Measurements from ENCODE around the gene NPM1.
"Not testable (repeated sequence)": the region's sequence is repeated elsewhere in the genome, so short reads cannot be mapped to it uniquely, and the experiment has no call there.

NPM1 gene

GRCh38 chr5:171407234-171407633 lies 19.6 kb downstream of the NPM1 start:
- Histone ChIP-seq H3K9me3 (replicated peaks in 1 of 11) (no peaks in the 10 kb centered on the region), H3K27ac (no peak overlapping the region), H3K4me1 (peaks cover 0 to 26% (median 19%) of the 10 kb centered on the region in 10 experiments; a peak in 13 of 20 replicates), H3K4me3 (no peak overlapping the region), H3K36me3 (peaks cover 72 to 77% (median 76%) of the 10 kb centered on the region in 11 experiments), H4K20me1 (peaks cover 75 to 78% (median 77%) of the 10 kb centered on the region in 11 experiments), H3K4me2 (peak overlapping the region in 1 of 11 experiments; percentile 25; a peak in 2 of 22 replicates), H3K9ac (no peak overlapping the region), H3K27me3 (no peaks in the 10 kb centered on the region)
- TF ChIP-seq Cebpa-rat (IDR thresholded peaks at IDR 0.05) = no peak

GRCh38 chr5:171409164-171410136 lies 21.8 kb downstream of the NPM1 start:
- no peak overlapping the region for H3K27ac ChIP-seq
- H3K4me2 ChIP-seq = no peak overlapping the region
- H3K9me3 ChIP-seq (replicated peaks in 1 of 11) = no peaks in the 10 kb centered on the region

GRCh38 chr5:171410181-171410580 lies 22.5 kb downstream of the NPM1 start:
- H3K9ac ChIP-seq = no peak overlapping the region; a peak in 1 of 22 replicates
- no peak overlapping the region for H3K27ac ChIP-seq
- peaks cover 0 to 25% (median 19%) of the 10 kb centered on the region in 10 experiments; a peak in 13 of 20 replicates for H3K4me1 ChIP-seq
- H3K27me3 ChIP-seq = no peaks in the 10 kb centered on the region
- H4K20me1 ChIP-seq = peaks cover 95 to 100% (median 100%) of the 10 kb centered on the region in 11 experiments
- no peak overlapping the region for H3K4me3 ChIP-seq
- H3K4me2 ChIP-seq = no peak overlapping the region
- no peak for TF ChIP-seq Cebpa-rat (IDR thresholded peaks at IDR 0.05)
- H3K9me3 ChIP-seq (replicated peaks in 1 of 11) = no peaks in the 10 kb centered on the region
- H3K36me3 ChIP-seq = peaks cover 89 to 98% (median 94%) of the 10 kb centered on the region in 11 experiments

More at GRCh38 chr5:171409164-171410136, 21.8 kb downstream of the NPM1 start:
- no peak for TF ChIP-seq Cebpa-rat (IDR thresholded peaks at IDR 0.05)
- Histone ChIP-seq H3K4me3 (no peak overlapping the region), H3K36me3 (peaks cover 94 to 99% (median 98%) of the 10 kb centered on the region in 11 experiments), H3K4me1 (peaks cover 0 to 26% (median 19%) of the 10 kb centered on the region in 10 experiments; a peak in 13 of 20 replicates), H3K27me3 (no peaks in the 10 kb centered on the region), H4K20me1 (peaks cover 97 to 100% (median 99%) of the 10 kb centered on the region in 11 experiments), H3K9ac (no peak overlapping the region; a peak in 1 of 22 replicates)

GRCh38 chr5:171412186-171412585 lies 24.5 kb downstream of the NPM1 start:
- H4K20me1 ChIP-seq = peaks cover 83 to 100% (median 100%) of the 10 kb centered on the region in 11 experiments
- peaks cover 0 to 9% (median 4%) of the 10 kb centered on the region in 10 experiments; a peak in 9 of 20 replicates for H3K4me1 ChIP-seq
- no peak overlapping the region for H3K27ac ChIP-seq
- H3K9ac ChIP-seq = no peak overlapping the region
- H3K4me2 ChIP-seq = no peak overlapping the region
- H3K36me3 ChIP-seq = peaks cover 71 to 85% (median 74%) of the 10 kb centered on the region in 11 experiments
- H3K4me3 ChIP-seq = no peak overlapping the region
- H3K27me3 ChIP-seq = no peaks in the 10 kb centered on the region
- no peak for TF ChIP-seq Cebpa-rat (IDR thresholded peaks at IDR 0.05)
- no peaks in the 10 kb centered on the region for H3K9me3 ChIP-seq (replicated peaks in 1 of 11)

- Histone ChIP-seq H3K36me3 (peaks cover 60 to 73% (median 63%) of the 10 kb centered on the region in 11 experiments), H3K4me3 (no peak overlapping the region), H3K27me3 (no peaks in the 10 kb centered on the region), H3K9ac (no peak overlapping the region), H3K4me1 (peaks cover 3 to 7% (median 3%) of the 10 kb centered on the region in 10 experiments; a peak in 17 of 20 replicates), H3K27ac (no peak overlapping the region), H3K9me3 (replicated peaks in 1 of 11) (no peaks in the 10 kb centered on the region), H3K4me2 (no peak overlapping the region), H4K20me1 (peaks cover 82 to 100% (median 100%) of the 10 kb centered on the region in 11 experiments)
- no peak for TF ChIP-seq Cebpa-rat (IDR thresholded peaks at IDR 0.05)
These were observed 25.7 kb downstream of the NPM1 start for GRCh38 chr5:171413153-171413910.

- peaks cover 6 to 11% (median 10%) of the 10 kb centered on the region in 10 experiments; a peak in 17 of 20 replicates for H3K4me1 ChIP-seq
- H3K9ac ChIP-seq; H3K4me2 ChIP-seq; H3K27ac ChIP-seq; H3K27me3 ChIP-seq; H3K9me3 ChIP-seq (replicated peaks in 1 of 11); H3K4me3 ChIP-seq: not testable (repeated sequence)
- peaks cover 80 to 100% (median 100%) of the 10 kb centered on the region in 11 experiments for H4K20me1 ChIP-seq
- H3K36me3 ChIP-seq = peaks cover 53 to 67% (median 56%) of the 10 kb centered on the region in 11 experiments
These were observed 26.3 kb downstream of the NPM1 start for GRCh38 chr5:171413993-171414392.

- no peak for TF ChIP-seq Cebpa-rat (IDR thresholded peaks at IDR 0.05)
- no peak overlapping the region for H3K27ac ChIP-seq
- H3K9me3 ChIP-seq (replicated peaks in 1 of 11) = no peaks in the 10 kb centered on the region
- peaks cover 6 to 14% (median 8%) of the 10 kb centered on the region in 11 experiments for H3K27me3 ChIP-seq
- H3K4me1 ChIP-seq = peaks cover 12 to 18% (median 15%) of the 10 kb centered on the region in 10 experiments; a peak in 19 of 20 replicates
- H3K4me2 ChIP-seq = no peak overlapping the region
- H3K4me3 ChIP-seq = no peak overlapping the region
- peaks cover 71 to 100% (median 99%) of the 10 kb centered on the region in 11 experiments for H4K20me1 ChIP-seq
- peaks cover 42 to 54% (median 44%) of the 10 kb centered on the region in 11 experiments for H3K36me3 ChIP-seq
- H3K9ac ChIP-seq = no peak overlapping the region
These were observed 27.6 kb downstream of the NPM1 start for GRCh38 chr5:171415115-171415730.

GRCh38 chr5:171416160-171417049 lies 28.8 kb downstream of the NPM1 start:
- H3K4me1 ChIP-seq = peaks cover 22 to 28% (median 24%) of the 10 kb centered on the region in 10 experiments
- no peak overlapping the region for H3K27ac ChIP-seq
- H3K9me3 ChIP-seq (replicated peaks in 1 of 11) = no peaks in the 10 kb centered on the region
- H3K36me3 ChIP-seq = peaks cover 31 to 42% (median 34%) of the 10 kb centered on the region in 11 experiments
- TF ChIP-seq Cebpa-rat (IDR thresholded peaks at IDR 0.05) = no peak
- no peak overlapping the region for H3K9ac ChIP-seq
- peaks cover 60 to 100% (median 99%) of the 10 kb centered on the region in 11 experiments for H4K20me1 ChIP-seq
- no peak overlapping the region for H3K4me3 ChIP-seq
- H3K27me3 ChIP-seq = peaks cover 18 to 26% (median 20%) of the 10 kb centered on the region in 11 experiments
- H3K4me2 ChIP-seq = no peak overlapping the region
